HG02610 (cell line): Measurements from ENCODE around the gene RAB28.

ENCODE experiments used
- ATAC-seq: cut with Tn5 transposase; IDR thresholded peaks from one replicate; pipeline ENCODE4 v1.9.1; 2021; ENCODE audit warnings: mild to moderate bottlenecking, moderate library complexity; ENCODE audit not compliant: unreplicated experiment

Gene RAB28

GRCh38 chr4:13323921-13324320 lies 160.2 kb downstream of the RAB28 start:
- no peak for ATAC-seq

- ATAC-seq, result no peak
These were observed 161.4 kb downstream of the RAB28 start for GRCh38 chr4:13322681-13323101.
